K562 (cell line): ENCODE measurements around the gene SGMS1. TPM values are rescaled to one million over a fixed set of nuclear protein-coding genes. Genes with fewer than 3 reads are reported as not detected.

Experiments used
- ATAC-seq: fragments of 200-7000 bp; cut with Tn5 transposase; 3 replicates; pipeline ENCODE4 v1.9.1; 2020; ENCODE audit warnings: moderate library complexity
- BruUV-seq: library from RNA; stranded (reverse); fragments of 400-500 nt; replicated peaks from 2 replicates; lab custom pipeline; 2021; lab: Mats Ljungman, UMichigan
- CTCF ChIA-PET: fragments of 300-600 bp; formaldehyde crosslinking; extraction: SDS; loops from one replicate; lab custom pipeline; 2021; ENCODE audit warnings: low intra/inter-chr PET ratio; lab: Yijun Ruan, JAX
- POLR2A ChIA-PET: fragments of 300-600, 350-650 bp; sonication (Branson Sonifier 250); formaldehyde crosslinking; extraction: SDS; loops from one replicate; lab custom pipeline; 2021; ENCODE audit warnings: antibody characterized with exemption, inconsistent platforms; lab: Yijun Ruan, JAX
- DNase-seq, 4 experiments: peaks; one replicate each; pipeline versions ENCODE4 v3.0.0 to v3.0.0-alpha.2; 2011 to 2018; ENCODE audit warnings: low spot score in 3 of 4, mixed read lengths in 3 of 4; ENCODE audit errors: extremely low read depth in 1 of 4
- FAIRE-seq: peaks from 2 replicates; lab custom pipeline; 2011; peaks lifted over from hg19 to GRCh38; lab: Jason Lieb, UNC
- H2AFZ ChIP-seq: 2 replicates; pipeline ENCODE4 v1.6.0; 2011; ENCODE audit warnings: low read depth, low read length, control low read depth, inconsistent platforms
- H3K27ac ChIP-seq: fragments of 200-600 bp; 3 replicates; pipeline ENCODE4 v1.8.0; 2011; ENCODE audit warnings: low read depth, mild to moderate bottlenecking, control low read depth, inconsistent platforms, low read length, moderate library complexity, mixed read lengths; ENCODE audit errors: extremely low read depth
- H3K27me3 ChIP-seq, 2 experiments: fragments of 300-600 bp in 1 of 2; 2 replicates in 1 of 2; 3 replicates in 1 of 2; pipeline versions ENCODE4 v1.6.0 to v1.8.0; 2011; ENCODE audit warnings: inconsistent platforms in 2 of 2, low read length in 2 of 2, mild to moderate bottlenecking in 1 of 2, mixed read lengths in 1 of 2, moderate library complexity in 1 of 2; ENCODE audit not compliant: control insufficient read depth in 2 of 2, insufficient read depth in 2 of 2
- H3K36me3 ChIP-seq: fragments of 300-600 bp; 3 replicates; pipeline ENCODE4 v1.8.0; 2011; ENCODE audit warnings: mild to moderate bottlenecking, low read length, inconsistent platforms; ENCODE audit not compliant: control insufficient read depth, insufficient read depth
- H3K4me1 ChIP-seq, 2 experiments: fragments of 200-600 bp in 1 of 2; replicated peaks in 1 of 2; 2 replicates in 1 of 2; 3 replicates in 1 of 2; pipeline versions ENCODE4 v1.5.1 to v1.8.0; 2011; ENCODE audit warnings: inconsistent platforms in 2 of 2, low read length in 2 of 2, mild to moderate bottlenecking in 1 of 2, mixed read lengths in 1 of 2, moderate library complexity in 1 of 2; ENCODE audit not compliant: control insufficient read depth in 2 of 2, insufficient read depth in 2 of 2
- H3K4me2 ChIP-seq: 2 replicates; pipeline ENCODE4 v1.6.1; 2011; ENCODE audit warnings: low read length, control low read depth, inconsistent platforms, mixed read lengths; ENCODE audit not compliant: insufficient read depth
- H3K4me3 ChIP-seq: fragments of 200-600 bp; sonication (generic), shearing (Covaris generic); 2 replicates; pipeline ENCODE4 v1.5.1; 2016; ENCODE audit warnings: control low read depth, inconsistent platforms
- H3K79me2 ChIP-seq: fragments of 200-600 bp; 3 replicates; pipeline ENCODE4 v1.8.0; 2011; ENCODE audit warnings: low read length, inconsistent platforms; ENCODE audit not compliant: control insufficient read depth, insufficient read depth
- H3K9ac ChIP-seq, 2 experiments: 2 replicates each; pipeline versions ENCODE4 v1.6.0 to v1.6.1; 2011; ENCODE audit warnings: low read depth in 2 of 2, low read length in 2 of 2, control low read depth in 1 of 2, inconsistent platforms in 1 of 2, mild to moderate bottlenecking in 1 of 2, mixed read lengths in 1 of 2; ENCODE audit not compliant: insufficient read depth in 1 of 2
- H3K9me1 ChIP-seq: one replicate; pipeline ENCODE4 v1.6.0; 2011; ENCODE audit warnings: inconsistent platforms, mild to moderate bottlenecking, low read length, moderate library complexity; ENCODE audit not compliant: control insufficient read depth, insufficient read depth
- H3K9me3 ChIP-seq: replicated peaks from 2 replicates; pipeline ENCODE4 v1.5.1; 2011; ENCODE audit warnings: low read depth, low read length, inconsistent platforms; ENCODE audit not compliant: control insufficient read depth, insufficient read depth
- H4K20me1 ChIP-seq: replicated peaks from 2 replicates; pipeline ENCODE4 v1.6.1; 2011; ENCODE audit warnings: low read length, inconsistent platforms, mixed read lengths; ENCODE audit not compliant: control insufficient read depth, insufficient read depth
- BCOR ChIP-seq: fragments of 450-650 bp; IDR thresholded peaks from 2 replicates; pipeline ENCODE4 v1.6.1; 2016
- FOXA1 ChIP-seq: fragments of 450-650 bp; IDR thresholded peaks from 2 replicates; pipeline ENCODE4 v1.6.1; 2016; ENCODE audit warnings: mild to moderate bottlenecking, borderline replicate concordance
- HDAC1 ChIP-seq, 2 experiments: fragments of 450-650 bp; IDR thresholded peaks; 2 replicates each; pipeline ENCODE4 v1.6.1; 2016 to 2017; ENCODE audit warnings: inconsistent platforms in 1 of 2, mild to moderate bottlenecking in 1 of 2, moderate library complexity in 1 of 2
- OTX1 ChIP-seq: fragments of 450-650 bp; formaldehyde crosslinking; IDR thresholded peaks from 2 replicates; pipeline ENCODE4 v1.4.0; 2022; ENCODE audit warnings: mild to moderate bottlenecking
- PHF8 ChIP-seq: fragments of 200-600 bp; sonication (generic); IDR thresholded peaks from 2 replicates; pipeline ENCODE4 v1.6.1; 2012; ENCODE audit warnings: mixed run types, mild to moderate bottlenecking, inconsistent platforms, low read length, moderate library complexity, borderline replicate concordance
- POLR2A ChIP-seq: fragments of 450-650 bp; conservative IDR thresholded peaks from 2 replicates; pipeline ENCODE4 v1.6.1; 2016
- POLR2AphosphoS5 ChIP-seq: IDR thresholded peaks from 2 replicates; pipeline ENCODE4 v1.6.1; 2011; ENCODE audit warnings: mild to moderate bottlenecking, low read depth, low read length, moderate library complexity; ENCODE audit not compliant: control insufficient read depth, insufficient read depth
- REST ChIP-seq, 2 experiments: fragments of 450-650 bp; formaldehyde crosslinking in 1 of 2; IDR thresholded peaks; 2 replicates each; pipeline versions ENCODE4 v1.4.0 to v1.6.1; 2014 to 2020; ENCODE audit warnings: mild to moderate bottlenecking in 2 of 2, borderline replicate concordance in 1 of 2, low read depth in 1 of 2
- ZC3H8 ChIP-seq: fragments of 450-650 bp; IDR thresholded peaks from 2 replicates; pipeline ENCODE4 v1.6.1; 2017
- ZNF212 ChIP-seq: fragments of 450-650 bp; formaldehyde crosslinking; IDR thresholded peaks from 2 replicates; pipeline ENCODE4 v1.4.0; 2020; ENCODE audit warnings: mild to moderate bottlenecking
- ZNF609 ChIP-seq: sonication (generic); formaldehyde crosslinking; IDR thresholded peaks from 2 replicates; pipeline ENCODE4 v1.8.1; 2023; ENCODE audit warnings: missing genetic modification reagents, mild to moderate bottlenecking, borderline replicate concordance
- WGBS: fragments of 100-300 bp; shearing (Covaris generic); methylation state at CpG from one replicate; pipeline ENCODE4 v1.1.6; 2016; ENCODE audit warnings: low coverage, mixed read lengths; ENCODE audit not compliant: insufficient coverage; ENCODE audit errors: missing lambda C conversion rate; 5-methylcytosine and 5-hydroxymethylcytosine counted together
- in situ Hi-C: fragments of 300-500 bp; cut with MboI; formaldehyde crosslinking; loops from 4 replicates; pipeline ENCODE4 v1.15.0; 2018; ENCODE audit warnings: inconsistent platforms, mixed read lengths
- intact Hi-C: fragments of 100-400 bp; cut with micrococcal nuclease; formaldehyde crosslinking; loops from 2 replicates; pipeline ENCODE4 v1.14.2; 2022
- polyA plus RNA-seq, 8 experiments: library from polyadenylated mRNA; depleted of rRNA in 4 of 8; stranded (reverse) in 5 of 8; unstranded in 3 of 8; fragments of >200 nt; fragmentation: Nextera tagmentation in 2 of 8; fragmentation: Illumina TruSeq in 1 of 8; extraction: Ambion mirVana in 2 of 8; extraction: Trizol in 1 of 8; gene quantifications; 2 replicates each; pipeline versions ENCODE4 v1.2.1 to v1.2.3, GENCODE V29; 2011 to 2014; ENCODE audit warnings: inconsistent platforms in 1 of 8, missing spikeins in 1 of 8
- total RNA-seq, 7 experiments: library from RNA; depleted of rRNA in 6 of 7; stranded (reverse); fragments of >200 nt in 6 of 7; fragmentation: Illumina TruSeq in 2 of 7; extraction: Trizol in 2 of 7; gene quantifications; 2 replicates each; pipeline versions ENCODE4 v1.2.1 to v1.2.3, GENCODE V29; 2011 to 2021; ENCODE audit warnings: low replicate concordance in 1 of 7

The SGMS1 gene
- total and polyA plus RNA-seq, 9 of the 15 experiments (the other 6 are each of a cell fraction or from before 2014, with no cell fraction given) = 22.6 to 232 (median 82.2) TPM

- Histone ChIP-seq H3K27me3 (no peaks in the 10 kb centered on the region), H3K4me3 (no peak overlapping the region), H3K4me2 (no peak overlapping the region), H4K20me1 (no peaks in the 10 kb centered on the region), H3K4me1 (peaks cover 3% of the 10 kb centered on the region in 2 experiments; a peak in 3 of 5 replicates), H3K36me3 (peaks cover 3% of the 10 kb centered on the region; the same call in 1 of the 3 replicates), H3K9me3 (no peaks in the 10 kb centered on the region), H3K79me2 (peaks cover 12% of the 10 kb centered on the region), H2AFZ (no peak overlapping the region), H3K27ac (no peak overlapping the region), H3K9me1 (no peaks in the 10 kb centered on the region), H3K9ac (no peak overlapping the region)
- WGBS = 93% methylated on average over 1 of the region's 1 CpG
- BruUV-seq = no TSS peak
- in situ Hi-C loops (no loop called here), intact Hi-C loops (no loop called here)
- ATAC-seq (no peak), DNase-seq (no peak), FAIRE-seq (no peak)
- CTCF ChIA-PET = no interaction called here
- POLR2A ChIA-PET = interaction anchor here (0.6 kb wide), 1 partner anchor 8 kb away, joined by 3 read pairs; no protein-coding TSS in a partner anchor
- no peak for TF ChIP-seq ZNF609 (CRISPR knock-in tag)
- no peak for TF ChIP-seq HDAC1 (IDR thresholded peaks at IDR 0.05)
- no peak for TF ChIP-seq POLR2AphosphoS5
- TF ChIP-seq POLR2A = no peak
- TF ChIP-seq BCOR = no peak
- no peak for TF ChIP-seq PHF8
- no peak for TF ChIP-seq OTX1 (CRISPR knock-in tag)
- no peak for TF ChIP-seq REST (IDR thresholded peaks at IDR 0.05; ENCODE audit: borderline replicate concordance)
- no peak for TF ChIP-seq REST (CRISPR knock-in tag; IDR thresholded peaks at IDR 0.05; ENCODE audit: low read depth)
- TF ChIP-seq ZC3H8 = no peak
- no peak for TF ChIP-seq FOXA1
- TF ChIP-seq ZNF212 (CRISPR knock-in tag) = no peak
Observed at GRCh38 chr10:50426485-50426884, 197.3 kb downstream of the SGMS1 start.
